Glomerular endothelial cell (primary cell): ENCODE measurements around the gene NACAD. TPM values are rescaled to one million over a fixed set of nuclear protein-coding genes. Genes with fewer than 3 reads are reported as not detected.

Experiments
- DNase-seq: peaks from one replicate; pipeline ENCODE4 v3.0.0-alpha.2; 2011; ENCODE audit warnings: low read depth, low spot score; ENCODE audit errors: extremely low read depth
- total RNA-seq: library from RNA; depleted of rRNA; stranded (reverse); fragments of >200 nt; gene quantifications from 2 replicates; pipeline ENCODE4 v1.2.3, GENCODE V29; 2015

NACAD gene
- total RNA-seq, 1 donor from 2014 or later: 7.9 TPM

- DNase-seq: no peak
These were observed 10.4 kb upstream of the NACAD start for GRCh38 chr7:45098983-45099839.

- no peak for DNase-seq
These were observed 4.1 kb upstream of the NACAD start for GRCh38 chr7:45092931-45093235.

- no peak for DNase-seq
These were observed 3.5 kb upstream of the NACAD start for GRCh38 chr7:45092100-45092930.

GRCh38 chr7:45089341-45089891 lies 647 bp upstream of the NACAD start:
- no peak for DNase-seq

- DNase-seq: no peak
These were observed 545 bp downstream of the NACAD start for GRCh38 chr7:45088146-45088701.

GRCh38 chr7:45087301-45088145 lies 1.2 kb downstream of the NACAD start:
- no peak for DNase-seq

GRCh38 chr7:45086331-45087065 lies 2.3 kb downstream of the NACAD start:
- no peak for DNase-seq

GRCh38 chr7:45085619-45086200 lies 3.1 kb downstream of the NACAD start:
- DNase-seq: no peak

GRCh38 chr7:45084901-45085618 lies 3.7 kb downstream of the NACAD start:
- DNase-seq: no peak

- DNase-seq: no peak
These were observed 4.4 kb downstream of the NACAD start for GRCh38 chr7:45084336-45084735.

GRCh38 chr7:45082831-45083331 lies 5.9 kb downstream of the NACAD start:
- no peak for DNase-seq

GRCh38 chr7:45082031-45082830 lies 6.5 kb downstream of the NACAD start:
- DNase-seq: no peak

- DNase-seq: no peak
These were observed 7.1 kb downstream of the NACAD start for GRCh38 chr7:45081670-45081974.

- no peak for DNase-seq
These were observed 7.7 kb downstream of the NACAD start for GRCh38 chr7:45080958-45081669.

- no peak for DNase-seq
These were observed 8.4 kb downstream of the NACAD start for GRCh38 chr7:45080265-45080957.

- DNase-seq: no peak
These were observed 10.6 kb downstream of the NACAD start for GRCh38 chr7:45078125-45078681.
